NCI-H2196 (cell line): Measurements from ENCODE around the gene MNT.
A peak's percentile ranks its signal among the peaks of the same experiment; 100 is the strongest.

ENCODE experiments used
- DNase-seq: peaks from one replicate; lab custom pipeline; 2025; ENCODE audit not compliant: unreplicated experiment; lab: John Stamatoyannopoulos, UW

MNT gene

DNA sequence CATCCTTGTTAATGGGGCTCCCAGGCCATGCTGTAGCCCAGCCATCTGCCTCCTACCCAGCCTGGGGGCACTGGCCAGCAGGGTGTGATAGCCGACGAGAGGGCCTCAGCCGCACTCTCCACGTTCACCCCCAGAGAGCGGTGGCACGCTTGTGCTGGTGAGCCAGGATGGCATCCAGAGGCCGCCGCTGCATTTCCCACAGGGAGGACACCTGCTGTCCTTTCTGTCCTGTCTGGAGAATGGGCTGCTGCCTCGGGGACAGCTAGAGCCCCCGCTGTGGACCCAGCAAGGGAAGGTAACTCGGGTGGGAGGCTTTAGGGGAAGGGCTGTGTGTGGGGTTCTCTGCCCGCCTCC is 36.1 kb downstream of the MNT start:
- no peak for DNase-seq

DNA sequence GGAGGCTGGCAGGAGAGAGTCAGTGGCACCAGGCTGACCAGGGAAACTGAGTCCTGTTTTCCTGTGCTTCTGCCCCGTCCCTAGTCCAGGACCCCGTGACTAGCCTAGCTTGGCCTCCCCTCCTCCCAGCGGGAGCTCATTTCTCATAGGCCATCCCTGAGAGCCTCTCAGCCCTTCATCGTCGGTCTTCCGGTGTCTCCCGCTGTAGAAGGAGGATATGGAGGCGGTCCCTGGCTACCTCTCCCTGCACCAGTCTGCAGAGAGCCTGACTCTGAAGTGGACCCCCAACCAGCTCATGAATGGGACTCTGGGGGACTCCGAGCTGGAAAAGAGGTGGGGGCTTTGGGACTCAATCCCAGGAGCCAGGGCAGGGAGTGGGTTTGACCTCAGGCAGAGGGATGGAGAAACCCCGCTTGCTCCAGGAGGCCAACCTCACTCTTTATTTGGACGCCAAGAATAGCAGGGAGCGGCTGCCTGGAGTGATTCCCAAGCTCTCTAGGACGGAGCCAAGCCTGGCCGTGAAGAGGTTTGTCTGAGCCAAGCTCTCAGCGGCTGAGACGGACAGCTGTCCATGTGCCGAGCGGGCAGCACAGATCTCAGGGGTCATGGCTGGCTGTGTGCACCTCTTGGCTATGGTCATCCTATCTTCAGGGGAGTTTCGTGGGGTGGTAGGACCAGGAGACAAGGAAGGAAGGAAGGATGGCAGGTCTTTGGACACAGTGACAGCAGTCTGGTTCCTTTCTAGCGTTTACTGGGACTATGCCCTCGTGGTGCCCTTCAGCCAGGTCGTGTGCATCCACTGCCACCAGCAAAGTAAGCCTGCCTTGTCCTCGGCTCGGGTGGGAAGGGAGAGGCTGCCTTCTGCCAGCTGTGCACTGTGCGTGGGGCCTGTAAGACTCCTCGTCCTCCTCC is 36.8 kb downstream of the MNT start:
- no peak for DNase-seq

DNA sequence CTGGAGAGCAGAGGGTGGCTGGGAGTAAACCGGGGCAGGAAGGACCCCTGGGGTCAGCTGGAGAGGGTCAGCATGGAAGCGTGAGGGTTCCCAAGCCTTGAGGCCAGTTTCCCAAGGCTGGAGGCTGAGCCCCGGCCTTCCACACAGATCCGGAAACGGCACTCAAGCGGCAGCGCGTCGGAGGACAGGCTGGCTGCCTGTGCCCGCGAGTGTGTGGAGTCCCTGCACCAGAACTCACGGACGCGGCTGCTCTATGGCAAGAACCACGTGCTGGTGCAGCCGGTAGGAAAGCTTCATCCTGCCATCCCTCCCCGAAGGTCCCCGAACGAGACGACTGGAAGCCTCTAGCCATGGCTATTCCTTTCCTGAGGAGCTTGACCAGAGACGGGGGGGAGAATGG is 37.5 kb downstream of the MNT start:
- no peak for DNase-seq

DNA sequence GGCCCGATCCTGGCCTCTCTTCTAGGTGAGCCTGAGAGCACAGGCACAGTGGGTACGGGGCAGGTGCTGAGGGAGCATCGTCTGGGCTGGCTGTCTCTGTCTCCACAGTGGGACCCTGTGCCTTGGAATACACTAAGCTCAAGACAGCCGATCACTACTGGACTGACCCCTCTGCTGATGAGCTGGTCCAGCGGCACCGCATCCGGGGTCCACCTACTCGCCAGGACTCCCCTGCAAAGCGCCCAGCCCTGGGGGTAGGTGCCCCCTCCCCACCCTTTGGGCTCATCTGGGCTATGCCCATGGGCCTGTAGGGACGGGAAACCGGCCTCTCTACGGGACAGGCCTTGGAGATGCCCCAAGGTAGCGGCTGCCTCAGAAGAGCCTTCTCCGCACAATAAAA is 38.0 kb downstream of the MNT start:
- no peak for DNase-seq

GRCh38 chr17:2362416-2362815 is 38.4 kb downstream of the MNT start:
- no peak for DNase-seq

- no peak for DNase-seq
Observed at GRCh38 chr17:2362016-2362415, 38.8 kb downstream of the MNT start.

GRCh38 chr17:2361010-2361760 is 39.7 kb downstream of the MNT start:
- DNase-seq: no peak

- DNase-seq: no peak
Observed at GRCh38 chr17:2357931-2358434, 42.9 kb downstream of the MNT start.

DNA sequence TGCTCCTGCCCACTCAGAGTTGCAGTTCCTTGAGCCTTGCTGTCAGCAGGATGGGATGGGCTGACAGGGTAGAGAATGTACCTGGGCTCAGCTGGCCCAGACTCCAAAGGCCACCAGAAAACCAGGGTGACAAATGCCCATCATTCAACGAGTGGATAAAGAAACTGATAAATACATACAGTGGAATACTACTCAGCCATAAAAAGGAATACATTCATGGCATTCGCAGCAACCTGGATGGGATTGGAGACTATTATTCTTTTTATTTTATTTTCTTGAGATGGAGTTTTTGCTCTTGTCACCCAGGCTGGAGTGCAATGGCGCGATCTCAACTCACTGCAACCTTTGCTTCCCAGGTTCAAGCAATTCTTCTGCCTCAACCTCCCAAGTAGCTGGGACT is 43.6 kb downstream of the MNT start:
- no peak for DNase-seq

DNA sequence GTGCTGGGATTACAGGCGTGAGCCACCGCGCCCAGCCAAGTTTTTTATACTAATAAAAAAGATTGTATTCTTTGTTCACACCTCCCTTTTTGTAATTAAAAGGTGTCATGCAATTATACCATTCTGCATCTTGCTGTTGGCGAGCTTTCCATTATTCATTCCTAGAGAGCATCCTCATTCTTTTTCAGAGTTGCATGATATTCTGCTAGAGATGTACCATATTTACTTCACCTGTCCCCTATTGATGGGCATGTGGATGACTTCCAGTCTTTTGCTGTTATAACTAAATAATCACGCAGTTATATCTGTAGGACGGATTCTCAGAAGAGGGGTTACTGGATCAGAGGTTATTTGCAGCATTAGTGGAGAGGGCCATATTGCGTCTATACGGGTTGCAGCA is 46.5 kb downstream of the MNT start:
- no peak for DNase-seq

- no peak for DNase-seq
Observed at GRCh38 chr17:2351269-2351668, 49.6 kb downstream of the MNT start.

- peak; percentile 68 for DNase-seq
Observed at GRCh38 chr17:2347805-2348685, 52.8 kb downstream of the MNT start.

DNA sequence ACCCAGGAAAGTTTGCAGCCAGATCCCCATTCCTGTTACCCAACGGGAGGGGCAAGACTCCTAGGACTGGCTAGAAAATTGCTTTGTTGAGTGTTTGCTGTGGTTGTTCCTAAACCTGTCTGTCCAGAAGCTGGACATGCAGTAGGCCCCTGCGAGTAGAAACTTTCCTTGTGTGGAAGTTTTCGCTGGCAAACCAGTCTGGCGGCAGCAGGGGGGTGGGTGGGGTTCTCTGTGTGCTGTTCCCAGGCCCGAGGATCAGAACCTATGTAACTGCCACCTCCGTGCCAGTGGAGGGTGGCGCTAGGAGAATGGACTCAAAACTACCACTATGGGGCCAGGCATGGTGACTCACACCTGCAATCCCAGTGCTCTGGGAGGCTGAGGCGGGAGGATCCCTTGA is 54.4 kb downstream of the MNT start:
- DNase-seq: no peak

- no peak for DNase-seq
Observed at GRCh38 chr17:2344528-2344927, 56.3 kb downstream of the MNT start.

DNA sequence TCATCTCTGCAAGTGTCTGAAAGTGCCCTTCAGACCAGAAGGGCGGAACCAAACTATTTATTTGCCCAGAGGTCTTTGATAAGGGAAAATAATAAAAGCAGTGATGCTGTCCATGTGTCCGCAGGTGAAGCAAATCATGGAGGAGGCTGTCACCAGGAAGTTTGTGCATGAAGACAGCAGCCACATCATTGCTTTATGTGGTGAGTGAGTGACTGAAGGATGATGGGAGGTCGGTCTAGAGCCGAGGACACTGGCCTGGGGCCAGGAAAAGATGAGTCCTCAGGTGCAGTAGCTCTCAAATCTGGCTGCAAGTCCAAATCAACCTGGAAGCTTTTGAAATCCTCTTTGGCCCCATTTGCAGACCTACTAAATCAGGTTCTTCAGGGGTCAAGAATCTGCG is 57.4 kb downstream of the MNT start:
- DNase-seq: peak; percentile 1

GRCh38 chr17:2338315-2338657 is 62.6 kb downstream of the MNT start:
- DNase-seq: no peak

DNA sequence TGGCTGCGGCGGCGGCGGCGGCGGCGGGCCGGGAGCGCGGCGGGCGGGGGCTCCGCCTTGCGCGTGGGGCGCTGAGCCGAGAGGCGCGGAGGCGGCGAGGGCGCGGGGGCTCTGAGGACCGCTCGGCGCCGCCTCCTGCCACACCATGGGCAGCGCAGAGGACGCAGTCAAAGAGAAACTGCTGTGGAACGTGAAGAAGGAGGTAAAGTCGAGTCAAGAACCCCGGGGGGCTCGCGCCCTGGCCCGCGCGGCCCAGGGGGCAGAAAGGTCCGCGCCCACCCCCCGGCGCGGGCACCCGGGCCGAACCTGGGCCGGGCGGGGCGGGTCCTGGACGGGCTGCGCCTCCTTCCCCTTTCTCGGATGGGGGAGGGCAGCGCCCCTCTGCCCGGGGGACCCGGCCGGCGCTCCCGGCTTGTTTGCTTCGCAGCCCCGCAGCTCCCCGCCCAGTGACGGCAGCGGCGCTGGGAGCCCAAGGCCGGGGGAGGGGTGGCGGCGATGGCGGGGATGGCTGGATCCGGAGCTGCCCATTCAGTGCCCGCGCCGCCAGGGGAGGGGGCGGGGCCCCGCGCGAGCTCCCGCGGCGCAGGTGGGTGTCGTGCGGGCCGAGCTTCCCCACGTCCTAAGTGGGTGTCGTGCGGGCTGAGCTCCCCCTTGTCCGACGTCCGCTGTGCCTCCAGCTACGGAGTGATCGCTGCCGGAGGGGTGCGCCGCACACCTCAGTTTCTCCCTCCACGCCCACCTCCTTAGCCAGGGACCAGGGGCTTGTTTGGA is 63.1 kb downstream of the MNT start:
- DNase-seq: peak; percentile 24

- DNase-seq: peak; percentile 21
Observed at GRCh38 chr17:2336852-2337543, 63.9 kb downstream of the MNT start, which contains the start of gene SGSM2. Gene SGSM2 (plus strand): TSS chr17:2337501. CDS start chr17:2337689, 188 bp downstream.

- DNase-seq: peak; percentile 77
Observed at GRCh38 chr17:2336215-2336851, 64.5 kb downstream of the MNT start, which contains the start of gene TSR1. Gene TSR1 (minus strand): TSS chr17:2336457. CDS start chr17:2336427, 30 bp downstream.
